ENCODE data around the gene RALGAPB. TPM values are rescaled to one million over a fixed set of nuclear protein-coding genes. Genes with fewer than 3 reads are reported as not detected.

Gene RALGAPB
- total RNA-seq, 4 donors from 2014 or later, result 22.7 to 67.0 (median 56.7) TPM

DNA sequence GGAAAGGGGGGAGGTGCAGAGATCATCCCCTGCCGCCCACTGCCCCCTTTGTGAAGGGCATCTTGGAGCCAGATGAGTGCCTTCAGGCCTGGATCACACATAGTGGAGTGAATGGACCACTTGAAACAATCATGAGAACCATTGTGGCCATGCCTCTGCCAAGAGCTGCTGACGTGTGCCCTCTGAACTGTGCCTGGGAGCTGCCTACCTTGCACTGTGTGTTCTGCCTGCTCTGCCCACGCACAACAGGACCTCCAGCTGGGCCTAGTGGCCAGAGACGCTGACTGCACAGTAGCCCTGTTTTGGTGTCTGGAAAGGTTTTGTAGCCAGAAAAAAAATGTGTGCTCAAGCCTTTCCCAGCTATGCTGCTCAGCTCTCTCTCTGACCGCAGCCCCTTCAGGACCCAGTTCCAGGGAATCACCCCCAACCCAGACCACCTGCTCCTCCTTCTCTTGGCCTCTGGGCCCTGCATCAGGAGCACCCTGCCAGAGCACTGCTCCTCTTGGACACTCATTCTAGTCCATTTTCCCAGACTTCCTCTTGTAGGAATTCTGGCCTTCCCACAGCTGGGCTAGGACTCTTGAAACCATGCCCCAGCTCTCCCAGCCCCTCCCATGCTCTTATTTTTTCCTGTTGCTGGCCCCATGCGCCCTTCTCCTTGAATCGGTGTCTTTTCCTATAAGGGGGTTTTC, 106.7 kb downstream of the RALGAPB start:
- in situ Hi-C loops (cut with MboI; ENCODE audit: low pct_ligation_motif_present in 1 of 4, low pct_unique_long_range_greater_than_20kb in 1 of 4, low sequenced_read_pairs in 3 of 4), result no loop called here
- Histone ChIP-seq H3K27ac (no peak overlapping the region), H3K4me3 (no peak overlapping the region), H3K36me3 (peaks cover 0 to 19% (median 9%) of the 10 kb centered on the region in 4 donors), H3K27me3 (peaks cover 4% of the 10 kb centered on the region), H3K4me1 (no peaks in the 10 kb centered on the region), H3K9me3 (no peaks in the 10 kb centered on the region)
- TF ChIP-seq POLR2AphosphoS5 (IDR thresholded peaks at IDR 0.05) (no peak), CTCF (IDR thresholded peaks at IDR 0.05) (no peak), POLR2A (IDR thresholded peaks at IDR 0.05) (no peak)
- no peak for DNase-seq
- intact Hi-C loops (cut with DNase I; ENCODE audit: low total_unique reads), result no loop called here
- 53 to 73% methylated on average over 2 to 7 of the region's 7 CpGs for WGBS, 2 donors (ENCODE audit: low coverage in 1 of 2)

DNA sequence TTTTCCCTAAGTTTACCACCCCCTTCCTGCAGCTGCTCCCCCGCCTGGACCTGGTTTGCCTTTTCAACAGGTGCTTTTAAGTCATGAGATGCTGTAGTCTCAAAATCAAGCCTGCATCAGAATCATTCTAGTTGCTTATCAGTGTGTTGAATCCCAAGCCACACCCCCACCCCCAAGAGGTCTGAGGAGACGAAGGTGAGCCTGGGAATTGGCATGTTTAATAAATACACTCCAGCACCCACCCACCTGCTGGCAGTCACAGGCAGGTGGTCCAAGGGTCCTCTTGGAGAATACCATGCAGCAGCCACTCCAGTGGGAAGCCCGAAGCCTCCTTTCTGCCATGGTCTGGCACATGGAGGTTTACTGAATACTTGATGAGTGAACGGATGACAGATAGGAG, 107.3 kb downstream of the RALGAPB start:
- WGBS, 2 donors (ENCODE audit: low coverage in 1 of 2), result 64 to 78% methylated on average over 1 to 4 of the region's 4 CpGs
- no peak for DNase-seq
- Histone ChIP-seq H3K27me3 (peaks cover 9% of the 10 kb centered on the region), H3K9me3 (no peaks in the 10 kb centered on the region), H3K27ac (no peak overlapping the region), H3K4me3 (no peak overlapping the region), H3K36me3 (peaks cover 0 to 14% (median 6%) of the 10 kb centered on the region in 4 donors), H3K4me1 (no peaks in the 10 kb centered on the region)
- TF ChIP-seq POLR2A (IDR thresholded peaks at IDR 0.05), result no peak
- no peak for TF ChIP-seq EP300 (IDR thresholded peaks at IDR 0.05; ENCODE audit: low read depth)
- TF ChIP-seq POLR2AphosphoS5 (IDR thresholded peaks at IDR 0.05), result no peak
- no peak for TF ChIP-seq CTCF (IDR thresholded peaks at IDR 0.05)
- intact Hi-C loops (cut with DNase I; ENCODE audit: low total_unique reads) (no loop called here), in situ Hi-C loops (cut with MboI; ENCODE audit: low pct_ligation_motif_present in 1 of 4, low pct_unique_long_range_greater_than_20kb in 1 of 4, low sequenced_read_pairs in 3 of 4) (no loop called here)

DNA sequence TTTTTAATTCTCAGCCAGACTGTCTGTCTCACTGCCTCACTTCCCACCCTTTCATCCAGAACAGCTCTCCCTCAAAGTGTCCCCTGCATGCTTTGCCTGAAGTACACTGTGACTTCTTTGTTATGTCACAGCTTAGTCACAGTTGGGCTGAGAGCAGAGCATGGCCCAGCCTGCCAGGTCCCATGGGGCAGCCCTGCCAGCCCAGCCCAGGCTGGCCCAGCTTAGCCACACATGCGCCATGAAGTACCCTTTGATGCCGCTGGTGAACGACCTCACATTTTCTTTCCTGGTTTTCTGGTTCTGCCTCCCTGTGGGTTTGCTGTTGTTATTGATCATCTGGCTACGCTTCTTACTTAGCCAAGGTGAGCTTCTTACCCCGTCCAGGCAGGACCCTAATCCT, 108.4 kb downstream of the RALGAPB start, which contains the start of gene ADIG:
TSS of gene ADIG (plus strand) at position 185 of the 400 bp plus-strand sequence. CDS start at position 239, 54 bp downstream.
- H3K27me3 ChIP-seq, result peaks cover 10% of the 10 kb centered on the region
- no peak for DNase-seq
- intact Hi-C loops (cut with DNase I; ENCODE audit: low total_unique reads) (no loop called here), in situ Hi-C loops (cut with MboI; ENCODE audit: low pct_ligation_motif_present in 1 of 4, low pct_unique_long_range_greater_than_20kb in 1 of 4, low sequenced_read_pairs in 3 of 4) (no loop called here)
- no peak for TF ChIP-seq POLR2A (IDR thresholded peaks at IDR 0.05)
- TF ChIP-seq POLR2AphosphoS5 (IDR thresholded peaks at IDR 0.05), result no peak
- TF ChIP-seq CTCF (IDR thresholded peaks at IDR 0.05), result no peak
- TF ChIP-seq EP300 (IDR thresholded peaks at IDR 0.05; ENCODE audit: low read depth), result no peak
- 58 to 100% methylated on average over 1 to 5 of the region's 5 CpGs for WGBS, 2 donors (ENCODE audit: low coverage in 1 of 2)
- no peaks in the 10 kb centered on the region for H3K4me1 ChIP-seq
- H3K27ac ChIP-seq, result no peak within 1 kb of the TSS
- peaks cover 0 to 5% (median under 1%) of the 10 kb centered on the region in 4 donors for H3K36me3 ChIP-seq
- H3K9me3 ChIP-seq, result no peaks in the 10 kb centered on the region
- H3K4me3 ChIP-seq, result no peak within 1 kb of the TSS

- Histone ChIP-seq H3K9me3 (no peaks in the 10 kb centered on the region), H3K27me3 (peaks cover 10% of the 10 kb centered on the region), H3K27ac (no peak overlapping the region), H3K36me3 (no peaks in the 10 kb centered on the region), H3K4me1 (no peaks in the 10 kb centered on the region), H3K4me3 (no peak overlapping the region)
- 70% methylated on average over 4 of the region's 4 CpGs; no CpG with 5 or more reads in 1 of the 2 donors for WGBS, 2 donors (ENCODE audit: low coverage in 1 of 2)
- intact Hi-C loops (cut with DNase I; ENCODE audit: low total_unique reads) (no loop called here), in situ Hi-C loops (cut with MboI; ENCODE audit: low pct_ligation_motif_present in 1 of 4, low pct_unique_long_range_greater_than_20kb in 1 of 4, low sequenced_read_pairs in 3 of 4) (no loop called here)
- TF ChIP-seq CTCF (IDR thresholded peaks at IDR 0.05) (no peak), POLR2AphosphoS5 (IDR thresholded peaks at IDR 0.05) (no peak), EP300 (IDR thresholded peaks at IDR 0.05; ENCODE audit: low read depth) (no peak), POLR2A (IDR thresholded peaks at IDR 0.05) (no peak)
- DNase-seq, result no peak
Observed at GRCh38 chr20:38581830-38582358, 109.3 kb downstream of the RALGAPB start.
